HG03571 (cell line): ENCODE data around the gene RPL10A.

Source experiments
- ATAC-seq: cut with Tn5 transposase; IDR thresholded peaks from one replicate; pipeline ENCODE4 v1.9.1; 2021; ENCODE audit not compliant: unreplicated experiment

Gene RPL10A

DNA sequence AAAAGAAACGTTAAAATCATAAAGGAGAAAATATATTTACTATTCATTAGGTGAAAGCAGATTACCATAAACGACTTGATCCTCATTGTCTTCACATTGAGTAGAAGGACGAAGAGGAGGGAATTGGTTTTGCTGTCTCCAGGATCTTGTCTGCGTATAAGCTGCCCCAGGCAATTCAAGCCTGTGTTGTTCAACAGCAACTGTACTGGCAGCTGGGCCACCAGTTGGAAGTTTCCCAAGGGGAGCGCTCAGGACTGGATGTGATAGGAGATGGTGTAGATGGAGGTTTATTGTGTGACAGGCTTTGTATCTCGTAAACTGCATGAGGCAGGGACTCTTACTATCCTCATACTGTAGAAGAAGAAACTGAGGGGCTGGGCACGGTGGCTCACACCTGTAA lies 20.0 kb upstream of the RPL10A start:
- no peak for ATAC-seq

GRCh38 chr6:35449287-35449881 lies 18.8 kb upstream of the RPL10A start:
- no peak for ATAC-seq

DNA sequence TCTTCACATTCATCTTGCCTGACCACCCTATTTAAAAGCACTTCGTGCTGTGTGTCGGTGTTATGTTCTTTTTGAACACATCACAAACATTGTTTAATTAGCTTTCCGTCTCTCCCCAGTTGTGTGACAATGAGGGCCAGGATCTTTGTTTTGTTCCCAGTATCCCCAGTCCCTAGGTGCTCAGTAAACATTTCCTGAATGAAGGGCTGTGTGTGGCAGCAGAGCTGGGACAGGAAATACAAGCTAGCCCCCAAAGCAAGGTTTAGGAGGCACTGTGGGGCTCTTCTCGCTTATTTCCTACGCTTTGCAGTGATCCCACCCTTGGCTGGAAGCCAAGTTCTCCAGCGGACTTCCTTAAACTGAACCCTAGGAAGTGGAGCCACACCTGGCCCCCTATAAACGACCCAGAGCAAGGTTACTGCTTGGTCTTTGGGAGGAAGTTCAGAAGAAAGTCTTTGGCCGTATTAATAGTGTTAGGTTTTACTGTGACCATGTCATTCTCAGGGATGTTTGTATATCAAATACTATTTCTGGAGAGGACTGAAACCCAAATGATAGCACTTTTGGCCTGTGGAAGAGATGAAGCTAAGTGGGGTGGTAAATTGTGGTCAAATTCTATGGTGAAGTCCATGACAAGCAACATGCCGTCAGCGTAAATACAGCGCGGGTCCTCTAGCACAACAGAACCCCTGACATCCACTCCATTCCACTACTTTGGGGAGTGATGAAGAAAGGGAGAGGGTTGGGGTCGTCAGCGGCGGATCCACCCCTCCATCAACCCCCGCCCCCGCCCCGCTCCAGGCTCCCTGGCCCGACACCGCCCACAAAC lies 16.6 kb upstream of the RPL10A start:
- ATAC-seq, result no peak

DNA sequence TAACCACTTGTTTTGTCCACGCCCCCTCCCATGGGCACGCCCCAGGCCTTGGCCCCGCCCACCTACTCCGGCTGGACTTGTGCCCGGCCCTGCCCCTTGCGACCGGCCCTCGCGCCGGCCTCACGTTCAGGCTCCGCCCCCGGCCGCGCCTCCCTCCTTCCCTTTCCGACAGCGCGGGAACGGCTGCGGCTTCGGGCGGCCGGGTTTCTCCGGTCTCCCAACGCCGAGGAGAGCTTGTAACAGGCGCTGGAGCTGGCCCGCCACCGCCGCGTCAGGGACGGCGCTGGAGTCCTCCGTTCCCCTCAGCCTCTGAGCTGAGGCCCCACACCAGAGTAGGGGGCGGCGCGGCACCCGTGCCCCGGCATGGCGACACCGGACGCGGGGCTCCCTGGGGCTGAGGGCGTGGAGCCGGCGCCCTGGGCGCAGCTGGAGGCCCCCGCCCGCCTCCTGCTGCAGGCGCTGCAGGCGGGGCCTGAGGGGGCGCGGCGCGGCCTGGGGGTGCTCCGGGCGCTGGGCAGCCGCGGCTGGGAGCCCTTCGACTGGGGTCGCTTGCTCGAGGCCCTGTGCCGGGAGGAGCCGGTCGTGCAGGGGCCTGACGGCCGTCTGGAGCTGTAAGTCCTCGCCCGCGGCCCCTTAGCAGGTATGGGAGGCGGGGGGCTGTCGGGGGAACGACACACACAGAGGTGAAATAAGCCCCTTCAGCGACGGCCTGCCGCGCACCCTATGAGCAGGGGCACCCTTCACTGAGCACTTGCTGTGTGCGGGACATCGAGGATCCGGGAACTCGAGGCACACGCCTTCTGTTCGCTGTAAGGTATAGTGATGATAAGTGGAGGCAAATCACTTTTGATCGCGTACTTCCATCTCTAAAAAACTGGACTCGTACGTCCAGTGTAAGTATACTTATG lies 15.8 kb upstream of the RPL10A start, which contains the start of gene FANCE:
Gene FANCE, plus strand, starts transcription at position 156 of the 908 bp plus-strand sequence. Its CDS starts 208 bp downstream, at position 364.
- ATAC-seq, result peak; percentile 83

- ATAC-seq, result no peak
Measured at GRCh38 chr6:35453236-35453635, 15.0 kb upstream of the RPL10A start.

DNA sequence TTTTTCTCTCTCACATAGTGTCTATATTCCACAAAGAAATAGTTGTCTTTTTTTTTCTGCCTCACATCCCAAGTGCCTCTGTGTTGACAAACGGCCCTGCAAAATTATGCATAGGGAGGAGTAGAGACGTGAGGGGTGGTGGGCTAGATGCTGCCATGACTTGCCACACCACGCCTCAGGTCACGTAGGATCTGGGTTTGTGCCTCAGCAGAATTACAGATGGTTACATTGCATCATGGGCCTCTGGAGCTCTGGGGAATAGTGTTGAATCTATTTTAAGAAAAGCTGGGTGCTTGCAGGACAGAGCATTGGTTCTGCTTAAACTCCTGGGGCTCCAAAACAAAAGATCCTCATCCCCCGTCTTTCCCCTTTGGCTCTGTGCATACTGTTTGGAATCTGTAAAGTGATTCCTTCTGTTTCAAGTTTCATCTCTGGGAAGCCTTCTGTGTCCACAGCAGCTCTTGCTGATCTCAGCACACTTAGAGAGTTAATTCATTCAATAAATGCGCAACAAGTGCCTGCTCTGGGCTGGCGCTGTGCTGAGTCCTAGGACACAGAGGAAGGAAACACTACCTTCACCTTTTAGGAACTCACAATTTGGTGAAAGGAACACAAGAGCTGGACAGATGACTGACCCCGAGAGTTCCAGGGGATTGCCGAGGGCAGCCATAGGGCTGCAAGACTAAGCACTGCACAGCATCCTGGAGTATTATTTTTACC lies 13.7 kb upstream of the RPL10A start:
- no peak for ATAC-seq

DNA sequence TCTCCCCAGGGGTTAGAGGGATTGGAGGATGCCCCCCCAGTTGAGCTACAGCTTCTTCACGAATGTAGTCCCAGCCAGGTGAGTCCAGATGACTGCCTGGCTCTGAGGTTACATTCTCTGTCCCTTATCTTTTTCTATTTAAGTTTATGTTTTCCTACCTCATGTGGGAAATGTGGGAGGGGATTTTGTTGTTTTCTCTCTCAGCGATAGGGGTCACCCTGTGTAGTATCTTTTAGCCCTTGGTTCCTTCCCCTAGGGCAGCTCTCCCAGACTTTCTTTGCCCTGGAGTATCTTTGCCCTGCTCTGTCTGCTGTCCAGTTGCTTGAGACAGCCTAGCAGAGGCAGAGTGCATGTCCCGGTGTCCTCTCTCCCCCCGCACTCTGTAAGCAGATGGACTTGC lies 10.3 kb upstream of the RPL10A start:
- no peak for ATAC-seq

DNA sequence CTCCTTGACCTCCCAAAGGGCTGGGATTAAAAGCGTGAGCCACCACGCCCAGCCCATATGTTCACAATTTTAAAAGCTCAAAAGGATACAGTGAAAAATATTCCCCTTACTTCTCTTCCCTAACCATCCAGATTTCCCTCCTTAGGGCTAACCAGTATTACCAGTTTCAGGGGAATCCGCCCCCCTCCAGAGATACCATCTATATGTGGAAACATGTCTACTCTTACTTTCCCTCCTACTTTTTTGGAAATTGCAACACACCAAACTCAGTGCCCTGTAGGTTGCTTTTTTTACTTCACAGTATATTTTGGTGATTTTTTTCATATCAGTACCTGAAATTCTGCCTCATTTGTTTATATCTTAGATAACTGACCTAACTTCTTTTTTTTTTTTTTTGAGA lies 6.9 kb upstream of the RPL10A start:
- ATAC-seq, result no peak

DNA sequence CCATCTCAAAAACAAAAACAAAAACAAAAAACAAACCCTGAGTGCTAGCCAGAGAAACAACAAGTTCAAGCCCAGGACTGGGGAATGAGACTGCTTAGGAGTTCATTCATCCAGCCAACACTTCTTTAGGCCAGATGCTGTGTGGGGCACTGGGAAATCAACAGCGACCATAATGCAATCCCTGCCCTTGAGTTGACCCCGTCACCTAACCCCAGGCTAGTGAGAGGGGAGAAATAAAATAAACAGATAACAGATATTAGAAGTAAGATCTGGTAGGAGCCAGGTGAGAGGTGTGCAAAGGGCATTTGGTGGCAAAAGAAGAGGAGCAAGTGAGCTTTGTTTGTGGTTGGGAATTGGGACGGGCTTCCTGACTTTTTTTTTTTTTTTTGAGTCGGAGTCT lies 4.9 kb upstream of the RPL10A start:
- no peak for ATAC-seq

GRCh38 chr6:35465646-35466045 lies 2.6 kb upstream of the RPL10A start:
- no peak for ATAC-seq

- no peak for ATAC-seq
Measured at GRCh38 chr6:35468980-35469750, 964 bp downstream of the RPL10A start.

DNA sequence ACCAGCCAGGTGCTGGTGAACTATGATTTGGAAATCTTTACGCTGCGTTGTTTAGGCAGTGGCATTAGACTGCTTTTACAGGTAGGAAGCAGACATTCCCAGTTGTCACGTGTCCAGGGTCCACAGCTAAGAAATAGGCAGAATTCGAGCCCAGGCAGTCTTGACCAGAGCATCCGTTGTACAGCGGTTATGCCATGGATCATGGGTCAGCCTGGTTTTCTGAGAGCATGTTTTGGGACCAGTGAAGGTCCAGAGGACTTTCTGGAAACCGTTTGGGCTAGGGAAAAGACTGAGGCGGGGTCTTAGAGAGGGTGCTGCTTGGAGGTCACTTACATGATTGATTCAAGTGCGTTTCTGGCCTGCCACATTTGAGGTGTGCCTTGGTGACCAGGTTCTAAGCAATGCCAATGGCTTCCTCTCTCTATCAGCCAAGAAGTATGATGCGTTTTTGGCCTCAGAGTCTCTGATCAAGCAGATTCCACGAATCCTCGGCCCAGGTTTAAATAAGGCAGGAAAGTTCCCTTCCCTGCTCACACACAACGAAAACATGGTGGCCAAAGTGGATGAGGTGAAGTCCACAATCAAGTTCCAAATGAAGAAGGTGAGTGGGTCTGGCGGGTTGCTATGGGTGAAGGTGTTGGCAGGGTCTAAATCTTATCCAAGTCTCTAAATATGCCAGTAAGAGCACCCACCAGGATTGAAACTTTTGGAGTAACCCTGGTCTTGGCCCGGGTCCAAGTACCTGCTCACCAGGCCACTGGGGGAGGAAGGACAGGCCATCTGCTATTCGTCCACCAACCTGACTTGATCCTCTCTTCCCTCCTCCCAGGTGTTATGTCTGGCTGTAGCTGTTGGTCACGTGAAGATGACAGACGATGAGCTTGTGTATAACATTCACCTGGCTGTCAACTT lies 1.8 kb downstream of the RPL10A start:
- no peak for ATAC-seq

- ATAC-seq, result no peak
Measured at GRCh38 chr6:35470663-35471120, 2.5 kb downstream of the RPL10A start.

DNA sequence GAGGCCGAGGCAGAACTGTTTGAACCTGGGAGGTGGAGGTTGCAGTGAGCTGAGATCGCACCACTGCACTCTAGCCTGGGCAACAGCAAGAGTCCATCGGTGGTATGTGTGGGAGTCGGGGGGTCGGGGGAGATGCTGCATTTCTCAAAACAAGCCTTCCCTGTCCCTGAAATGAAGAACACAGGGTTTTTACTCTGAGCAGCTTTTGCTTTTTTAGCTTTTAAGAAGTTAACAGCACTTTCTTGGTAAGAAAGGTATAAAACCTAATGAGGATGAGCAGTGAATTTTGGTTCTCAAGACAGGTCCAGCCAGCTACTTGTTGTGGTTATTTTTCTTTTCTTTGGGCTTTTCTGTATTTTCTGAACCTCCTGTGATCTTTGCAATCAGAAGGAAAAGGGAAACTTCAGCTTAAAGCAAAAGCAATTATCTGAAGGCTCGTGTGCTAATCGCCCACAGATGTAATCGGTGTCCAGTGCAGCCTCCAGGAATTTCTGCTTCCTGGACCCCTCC lies 3.7 kb downstream of the RPL10A start:
- ATAC-seq, result no peak

GRCh38 chr6:35473075-35473849 lies 5.1 kb downstream of the RPL10A start:
- no peak for ATAC-seq

DNA sequence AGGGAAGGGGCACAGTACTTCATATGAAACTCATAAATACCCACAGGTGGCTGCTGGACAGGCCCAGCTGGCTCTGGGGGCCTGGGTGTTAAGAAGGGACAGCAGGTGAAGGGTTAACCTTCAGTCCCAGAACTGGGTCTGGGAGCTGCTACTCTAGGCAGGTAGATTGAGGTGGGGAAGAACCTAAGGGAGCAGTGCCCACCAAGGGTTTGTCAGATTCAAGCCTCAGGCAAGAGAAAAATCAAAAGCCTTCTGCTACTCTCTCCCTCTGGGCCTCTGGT lies 5.6 kb downstream of the RPL10A start:
- ATAC-seq, result no peak

DNA sequence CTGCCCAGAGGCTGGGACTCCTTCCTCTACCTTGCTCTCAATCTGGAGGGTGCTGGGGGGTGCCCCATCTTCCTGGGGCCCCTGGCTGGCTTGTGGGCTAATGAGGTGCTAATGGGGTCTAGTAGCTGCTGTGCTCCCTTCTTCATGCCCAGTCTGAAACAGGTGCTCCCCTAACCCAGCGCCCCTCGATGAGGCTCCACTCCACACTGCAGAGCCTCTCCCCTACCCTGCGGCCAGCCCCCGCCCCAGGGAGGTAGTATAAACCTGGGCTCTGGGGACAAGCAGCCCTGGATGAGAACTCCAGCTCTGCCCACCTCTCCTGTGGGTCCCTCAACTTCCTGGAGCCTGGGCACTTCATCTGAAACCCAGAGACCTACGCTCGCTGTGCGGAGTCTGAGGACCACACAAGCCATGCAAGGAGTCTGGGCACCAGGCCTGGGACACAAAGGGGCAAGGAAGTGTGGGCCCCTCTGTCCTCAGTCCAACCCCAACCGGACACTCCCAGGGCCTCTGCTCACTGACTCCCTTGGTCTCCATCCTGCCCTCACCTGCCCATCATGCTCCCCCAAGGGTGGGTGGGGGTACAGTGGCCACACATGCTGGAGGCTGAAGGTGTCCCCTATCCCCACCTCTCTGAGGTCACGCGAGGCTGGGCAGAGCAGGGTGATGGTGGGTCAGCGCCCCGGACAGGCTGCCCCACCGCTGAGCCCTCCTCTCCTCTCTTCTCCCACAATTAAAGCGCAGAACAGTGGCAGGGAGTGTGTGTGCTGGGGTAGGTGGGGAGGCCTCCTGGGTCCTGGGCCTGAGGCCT lies 6.1 kb downstream of the RPL10A start:
- no peak for ATAC-seq
